IMR-90 (cell line): ENCODE measurements around the gene XDH. TPM values are rescaled to one million over a fixed set of nuclear protein-coding genes. Genes with fewer than 3 reads are reported as not detected.

Experiments used
- ATAC-seq: fragments of 200-7000 bp; cut with Tn5 transposase; 2 replicates; pipeline ENCODE4 v1.9.1; 2020; ENCODE audit warnings: low read depth, mild to moderate bottlenecking, moderate library complexity
- BruUV-seq: library from RNA; stranded (reverse); fragments of 400-500 nt; replicated peaks from 2 replicates; lab custom pipeline; 2021; lab: Mats Ljungman, UMichigan
- CTCF ChIA-PET: fragments of 300-600 bp; formaldehyde crosslinking; extraction: SDS; loops from one replicate; lab custom pipeline; 2021; ENCODE audit warnings: antibody characterized with exemption; lab: Yijun Ruan, JAX
- POLR2A ChIA-PET: fragments of 300-600 bp; sonication (Branson Sonifier 250); formaldehyde crosslinking; loops from one replicate; lab custom pipeline; 2022; ENCODE audit warnings: antibody characterized with exemption; ENCODE audit not compliant: unreplicated experiment; lab: Charles Lee
- DNase-seq: peaks from one replicate; pipeline ENCODE4 v3.0.0; 2013
- H2AFZ ChIP-seq: replicated peaks from 2 replicates; pipeline ENCODE3; 2013; ENCODE audit warnings: low read length, mild to moderate bottlenecking; ENCODE audit not compliant: poor library complexity
- H2AK5ac ChIP-seq: 2 replicates; pipeline ENCODE4 v1.6.1; 2013; ENCODE audit warnings: low read depth, low read length, inconsistent platforms
- H2AK9ac ChIP-seq: replicated peaks from 2 replicates; pipeline ENCODE3; 2013; ENCODE audit warnings: mild to moderate bottlenecking, low read depth, low read length, moderate library complexity; ENCODE audit not compliant: poor library complexity
- H2BK120ac ChIP-seq: 2 replicates; pipeline ENCODE4 v1.6.1; 2013; ENCODE audit warnings: low read depth, low read length, inconsistent platforms
- H2BK15ac ChIP-seq: 3 replicates; pipeline ENCODE4 v1.6.1; 2013; ENCODE audit warnings: low read depth, low read length, inconsistent platforms
- H2BK20ac ChIP-seq: 2 replicates; pipeline ENCODE4 v1.6.1; 2013; ENCODE audit warnings: low read depth, mild to moderate bottlenecking, inconsistent platforms, low read length, moderate library complexity
- H2BK5ac ChIP-seq: 2 replicates; pipeline ENCODE4 v1.6.1; 2013; ENCODE audit warnings: mild to moderate bottlenecking, low read depth, low read length, inconsistent platforms; ENCODE audit not compliant: poor library complexity, severe bottlenecking
- H3K14ac ChIP-seq: replicated peaks from 2 replicates; pipeline ENCODE4 v1.6.1; 2013; ENCODE audit warnings: low read depth, low read length, inconsistent platforms
- H3K18ac ChIP-seq: 2 replicates; pipeline ENCODE4 v1.6.1; 2013; ENCODE audit warnings: low read depth, low read length, control low read depth
- H3K23ac ChIP-seq: 2 replicates; pipeline ENCODE4 v1.6.1; 2013; ENCODE audit warnings: low read depth, low read length, inconsistent platforms
- H3K27ac ChIP-seq: 2 replicates; pipeline ENCODE4 v1.5.1; 2013; ENCODE audit warnings: mild to moderate bottlenecking, control low read depth, low read length; ENCODE audit not compliant: insufficient read depth
- H3K27me3 ChIP-seq: 2 replicates; pipeline ENCODE4 v1.6.1; 2013; ENCODE audit warnings: low read length; ENCODE audit not compliant: control insufficient read depth, insufficient read depth
- H3K36me3 ChIP-seq: 2 replicates; pipeline ENCODE4 v1.6.1; 2013; ENCODE audit warnings: low read length, mixed read lengths; ENCODE audit not compliant: control insufficient read depth, insufficient read depth
- H3K4ac ChIP-seq: 2 replicates; pipeline ENCODE4 v1.6.1; 2013; ENCODE audit warnings: low read depth, low read length, inconsistent platforms
- H3K4me1 ChIP-seq: 2 replicates; pipeline ENCODE4 v1.6.1; 2013; ENCODE audit warnings: low read length, mixed read lengths; ENCODE audit not compliant: control insufficient read depth, insufficient read depth
- H3K4me2 ChIP-seq: 2 replicates; pipeline ENCODE4 v1.6.1; 2013; ENCODE audit warnings: low read depth, mild to moderate bottlenecking, control low read depth, low read length, moderate library complexity
- H3K4me3 ChIP-seq: 2 replicates; pipeline ENCODE4 v1.5.1; 2013; ENCODE audit warnings: low read depth, mild to moderate bottlenecking, control low read depth, low read length, moderate library complexity; ENCODE audit not compliant: insufficient read depth
- H3K56ac ChIP-seq: 2 replicates; pipeline ENCODE4 v1.6.1; 2013; ENCODE audit warnings: low read length, inconsistent platforms; ENCODE audit not compliant: insufficient read depth; ENCODE audit errors: extremely low read depth
- H3K79me1 ChIP-seq, 2 experiments: 2 replicates each; pipeline ENCODE4 v1.6.1; 2013; ENCODE audit warnings: low read length in 2 of 2, inconsistent platforms in 1 of 2, low read depth in 1 of 2
- H3K9ac ChIP-seq: 2 replicates; pipeline ENCODE4 v1.6.1; 2013; ENCODE audit warnings: low read depth, low read length, control low read depth
- H3K9me1 ChIP-seq: 2 replicates; pipeline ENCODE4 v1.6.1; 2013; ENCODE audit warnings: low read length, inconsistent platforms; ENCODE audit not compliant: insufficient read depth
- H3K9me3 ChIP-seq: 2 replicates; pipeline ENCODE4 v1.6.1; 2013; ENCODE audit warnings: low read length; ENCODE audit not compliant: control insufficient read depth, insufficient read depth
- H4K20me1 ChIP-seq: 2 replicates; pipeline ENCODE4 v1.6.1; 2013; ENCODE audit warnings: low read length, inconsistent platforms; ENCODE audit not compliant: insufficient read depth
- H4K5ac ChIP-seq: 2 replicates; pipeline ENCODE4 v1.6.1; 2013; ENCODE audit warnings: mild to moderate bottlenecking, low read depth, low read length, control low read depth
- H4K8ac ChIP-seq, 2 experiments: 2 replicates each; pipeline ENCODE4 v1.6.1; 2013; ENCODE audit warnings: low read depth in 2 of 2, low read length in 2 of 2, control low read depth in 1 of 2, inconsistent platforms in 1 of 2
- H4K91ac ChIP-seq: 2 replicates; pipeline ENCODE4 v1.6.1; 2013; ENCODE audit warnings: low read depth, low read length, inconsistent platforms; ENCODE audit not compliant: insufficient read depth
- BHLHE40 ChIP-seq: fragments of 150-350 bp; IDR thresholded peaks from 2 replicates; pipeline ENCODE4 v1.6.1; 2016; ENCODE audit warnings: mild to moderate bottlenecking, low read depth, low read length
- CEBPB ChIP-seq: IDR thresholded peaks from 2 replicates; pipeline ENCODE4 v1.6.1; 2012; ENCODE audit warnings: low read depth, low read length, improper control_type of control experiment
- CHD1 ChIP-seq: IDR thresholded peaks from 2 replicates; pipeline ENCODE4 v1.6.1; 2012; ENCODE audit warnings: low read depth, low read length, improper control_type of control experiment
- FOS ChIP-seq: fragments of 150-350 bp; IDR thresholded peaks from 2 replicates; pipeline ENCODE4 v1.6.1; 2016; ENCODE audit warnings: low read depth, low read length
- MAFK ChIP-seq: IDR thresholded peaks from 2 replicates; pipeline ENCODE4 v1.6.1; 2012; ENCODE audit warnings: low read depth, low read length, improper control_type of control experiment
- MAZ ChIP-seq: IDR thresholded peaks from 2 replicates; pipeline ENCODE4 v1.6.1; 2012; ENCODE audit warnings: low read depth, mild to moderate bottlenecking, low read length, improper control_type of control experiment, moderate library complexity, borderline replicate concordance
- MXI1 ChIP-seq: IDR thresholded peaks from 2 replicates; pipeline ENCODE4 v1.6.1; 2012; ENCODE audit warnings: low read depth, mild to moderate bottlenecking, low read length, moderate library complexity, borderline replicate concordance
- NFE2L2 ChIP-seq: fragments of 150-350 bp; IDR thresholded peaks from 2 replicates; pipeline ENCODE4 v1.6.1; 2016; ENCODE audit warnings: low read depth, mild to moderate bottlenecking, low read length
- POLR2A ChIP-seq: IDR thresholded peaks from 2 replicates; pipeline ENCODE4 v1.6.1; 2012; ENCODE audit warnings: mild to moderate bottlenecking, low read depth, low read length
- RAD21 ChIP-seq: IDR thresholded peaks from 2 replicates; pipeline ENCODE4 v1.6.1; 2012; ENCODE audit warnings: low read length, improper control_type of control experiment
- RCOR1 ChIP-seq: IDR thresholded peaks from 2 replicates; pipeline ENCODE4 v1.6.1; 2012; ENCODE audit warnings: mild to moderate bottlenecking, low read length, improper control_type of control experiment; ENCODE audit not compliant: insufficient replicate concordance
- RFX5 ChIP-seq: IDR thresholded peaks from 2 replicates; pipeline ENCODE4 v1.8.0; 2012; ENCODE audit warnings: low read depth, mild to moderate bottlenecking, low read length, moderate library complexity
- SMC3 ChIP-seq: fragments of 150-350 bp; IDR thresholded peaks from 2 replicates; pipeline ENCODE4 v1.6.1; 2016; ENCODE audit warnings: low read depth, mild to moderate bottlenecking, antibody characterized with exemption, low read length, moderate library complexity
- WGBS, 2 experiments: methylation state at CpG; one replicate each; pipeline versions ENCODE4 v1.1.5 to v1.1.7; 2013; ENCODE audit warnings: missing lambda C conversion rate in 2 of 2; ENCODE audit not compliant: insufficient read length in 1 of 2; ENCODE audit errors: extremely low coverage in 2 of 2; 5-methylcytosine and 5-hydroxymethylcytosine counted together
- dilution Hi-C: fragments of 300-500 bp; cut with HindIII; formaldehyde crosslinking; loops from one replicate; pipeline ENCODE4 v1.14.3; 2018; ENCODE audit warnings: low sequenced_read_pairs; ENCODE audit not compliant: unreplicated experiment
- in situ Hi-C: fragments of 300-500 bp; cut with MboI; formaldehyde crosslinking; loops from 3 replicates; pipeline ENCODE4 v1.14.3; 2019; ENCODE audit warnings: low sequenced_read_pairs, inconsistent platforms, mixed read lengths
- intact Hi-C: fragments of 100-400 bp; cut with micrococcal nuclease; formaldehyde crosslinking; loops from 2 replicates; pipeline ENCODE4 v1.10.0; 2022
- polyA plus RNA-seq, 3 experiments: library from polyadenylated mRNA; depleted of rRNA; stranded (reverse); fragments of >200 nt; gene quantifications; 2 replicates each; pipeline ENCODE4 v1.2.3, GENCODE V29; 2012; ENCODE audit warnings: low replicate concordance in 1 of 3
- total RNA-seq: library from RNA; depleted of rRNA; stranded (reverse); fragments of >200 nt; gene quantifications from 2 replicates; pipeline ENCODE4 v1.2.3, GENCODE V29; 2012
- TF ChIP-seq, protein P1 (sequence below): conservative IDR thresholded peaks from 2 replicates; pipeline ENCODE4 v1.5.1; 2012; ENCODE audit warnings: mild to moderate bottlenecking, low read depth, low read length, improper control_type of control experiment
- TF ChIP-seq, protein P2 (sequence below): fragments of 150-350 bp; IDR thresholded peaks from 2 replicates; pipeline ENCODE4 v1.6.1; 2016; ENCODE audit warnings: low read depth, mild to moderate bottlenecking, low read length, moderate library complexity, borderline replicate concordance
- TF ChIP-seq, protein P3 (sequence below): fragments of 150-350 bp; IDR thresholded peaks from 2 replicates; pipeline ENCODE4 v1.6.1; 2017; ENCODE audit warnings: mild to moderate bottlenecking, antibody characterized with exemption, low read length, low read depth

Gene XDH
- total and polyA plus RNA-seq, 2 of the 4 experiments (the other 2 are of a cell fraction): 0.46 to 1.1 TPM

DNA sequence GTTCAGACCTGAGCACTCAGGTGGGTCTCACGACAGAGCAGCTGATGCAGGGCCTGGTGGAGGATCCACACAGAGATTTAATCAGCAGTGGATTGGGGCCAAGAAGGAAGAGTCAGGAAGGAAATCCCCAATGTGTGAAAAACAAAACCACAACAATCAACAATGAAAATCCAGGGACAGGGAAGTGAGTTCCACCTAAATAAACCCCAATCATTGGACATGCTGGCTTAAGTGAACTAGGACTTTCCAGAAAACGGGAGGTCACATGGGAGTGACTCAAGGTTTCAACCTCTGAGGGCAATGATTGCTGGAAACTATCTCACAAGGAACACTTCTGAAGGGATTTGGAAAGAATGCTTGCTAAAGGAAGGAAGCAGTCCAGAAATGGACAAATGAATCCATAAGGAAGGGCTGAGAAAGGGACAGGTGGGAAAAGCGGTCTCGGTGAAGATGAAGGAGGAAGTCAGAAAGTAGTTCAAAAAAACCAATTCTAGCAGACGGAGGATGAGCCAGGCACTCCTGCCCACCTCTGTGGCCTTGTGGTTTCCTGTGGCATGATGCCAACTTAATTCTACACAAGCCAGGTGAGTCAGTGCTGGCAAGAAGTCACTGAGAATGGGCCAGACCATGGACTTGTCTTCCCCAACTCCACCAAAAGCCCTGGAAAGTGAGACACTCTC is 15.4 kb upstream of the XDH start:
- no peak overlapping the region for H2BK120ac ChIP-seq
- WGBS, 2 experiments: 67% methylated on average over 1 of the region's 5 CpGs; no CpG with 5 or more reads in 1 of the 2 experiments
- BruUV-seq: no TSS peak

More for the DNA sequence above, 15.4 kb upstream of the XDH start:
- Histone ChIP-seq H3K56ac (no peak overlapping the region), H3K18ac (no peak overlapping the region), H3K36me3 (no peaks in the 10 kb centered on the region), H3K9me3 (no peaks in the 10 kb centered on the region), H3K14ac (no peak overlapping the region), H4K5ac (no peak overlapping the region), H3K9me1 (no peaks in the 10 kb centered on the region), H3K79me1 (no peaks in the 10 kb centered on the region), H3K4me2 (no peak overlapping the region), H2BK5ac (no peak overlapping the region), H3K27me3 (no peaks in the 10 kb centered on the region; the same call in 1 of the 2 replicates), H4K91ac (no peak overlapping the region), H3K9ac (no peak overlapping the region), H2AK9ac (no peak overlapping the region), H4K20me1 (no peaks in the 10 kb centered on the region), H4K8ac (no peak overlapping the region), H2AK5ac (no peak overlapping the region), H2AFZ (no peak overlapping the region), H3K27ac (no peak overlapping the region), H3K4ac (no peak overlapping the region), H2BK15ac (no peak overlapping the region), H2BK20ac (0 out of 2 replicates have a peak overlapping the region, but pooled peaks have one; percentile 15), H3K4me1 (no peaks in the 10 kb centered on the region), H3K23ac (no peak overlapping the region), H3K4me3 (no peak overlapping the region)
- intact Hi-C loops (loop anchor here (10.0 kb wide), 1 partner anchor 715 kb away; no protein-coding TSS in a partner anchor), dilution Hi-C loops (no loop called here), in situ Hi-C loops (no loop called here)
- TF ChIP-seq, protein P1, sequence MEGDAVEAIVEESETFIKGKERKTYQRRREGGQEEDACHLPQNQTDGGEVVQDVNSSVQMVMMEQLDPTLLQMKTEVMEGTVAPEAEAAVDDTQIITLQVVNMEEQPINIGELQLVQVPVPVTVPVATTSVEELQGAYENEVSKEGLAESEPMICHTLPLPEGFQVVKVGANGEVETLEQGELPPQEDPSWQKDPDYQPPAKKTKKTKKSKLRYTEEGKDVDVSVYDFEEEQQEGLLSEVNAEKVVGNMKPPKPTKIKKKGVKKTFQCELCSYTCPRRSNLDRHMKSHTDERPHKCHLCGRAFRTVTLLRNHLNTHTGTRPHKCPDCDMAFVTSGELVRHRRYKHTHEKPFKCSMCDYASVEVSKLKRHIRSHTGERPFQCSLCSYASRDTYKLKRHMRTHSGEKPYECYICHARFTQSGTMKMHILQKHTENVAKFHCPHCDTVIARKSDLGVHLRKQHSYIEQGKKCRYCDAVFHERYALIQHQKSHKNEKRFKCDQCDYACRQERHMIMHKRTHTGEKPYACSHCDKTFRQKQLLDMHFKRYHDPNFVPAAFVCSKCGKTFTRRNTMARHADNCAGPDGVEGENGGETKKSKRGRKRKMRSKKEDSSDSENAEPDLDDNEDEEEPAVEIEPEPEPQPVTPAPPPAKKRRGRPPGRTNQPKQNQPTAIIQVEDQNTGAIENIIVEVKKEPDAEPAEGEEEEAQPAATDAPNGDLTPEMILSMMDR: no peak
- TF ChIP-seq RAD21 (no peak), RCOR1 (no peak), MXI1 (no peak), FOS (no peak), CHD1 (no peak), CEBPB (no peak), MAFK (no peak), MAZ (no peak), POLR2A (no peak), BHLHE40 (no peak), SMC3 (no peak), RFX5 (no peak), NFE2L2 (no peak)
- TF ChIP-seq, protein P2, sequence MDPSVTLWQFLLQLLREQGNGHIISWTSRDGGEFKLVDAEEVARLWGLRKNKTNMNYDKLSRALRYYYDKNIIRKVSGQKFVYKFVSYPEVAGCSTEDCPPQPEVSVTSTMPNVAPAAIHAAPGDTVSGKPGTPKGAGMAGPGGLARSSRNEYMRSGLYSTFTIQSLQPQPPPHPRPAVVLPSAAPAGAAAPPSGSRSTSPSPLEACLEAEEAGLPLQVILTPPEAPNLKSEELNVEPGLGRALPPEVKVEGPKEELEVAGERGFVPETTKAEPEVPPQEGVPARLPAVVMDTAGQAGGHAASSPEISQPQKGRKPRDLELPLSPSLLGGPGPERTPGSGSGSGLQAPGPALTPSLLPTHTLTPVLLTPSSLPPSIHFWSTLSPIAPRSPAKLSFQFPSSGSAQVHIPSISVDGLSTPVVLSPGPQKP: no peak
- TF ChIP-seq, protein P3, sequence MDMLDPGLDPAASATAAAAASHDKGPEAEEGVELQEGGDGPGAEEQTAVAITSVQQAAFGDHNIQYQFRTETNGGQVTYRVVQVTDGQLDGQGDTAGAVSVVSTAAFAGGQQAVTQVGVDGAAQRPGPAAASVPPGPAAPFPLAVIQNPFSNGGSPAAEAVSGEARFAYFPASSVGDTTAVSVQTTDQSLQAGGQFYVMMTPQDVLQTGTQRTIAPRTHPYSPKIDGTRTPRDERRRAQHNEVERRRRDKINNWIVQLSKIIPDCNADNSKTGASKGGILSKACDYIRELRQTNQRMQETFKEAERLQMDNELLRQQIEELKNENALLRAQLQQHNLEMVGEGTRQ: no peak
- ChIA-PET POLR2A (no interaction called here), CTCF (no interaction called here)
- DNase-seq (peak; percentile 50), ATAC-seq (no peak)
